GM19467 (cell line): ENCODE measurements around the gene TAX1BP1.

ENCODE experiments used
- ATAC-seq: cut with Tn5 transposase; IDR thresholded peaks from one replicate; pipeline ENCODE4 v1.9.1; 2021; ENCODE audit warnings: mild to moderate bottlenecking, moderate library complexity; ENCODE audit not compliant: unreplicated experiment

Gene TAX1BP1

DNA sequence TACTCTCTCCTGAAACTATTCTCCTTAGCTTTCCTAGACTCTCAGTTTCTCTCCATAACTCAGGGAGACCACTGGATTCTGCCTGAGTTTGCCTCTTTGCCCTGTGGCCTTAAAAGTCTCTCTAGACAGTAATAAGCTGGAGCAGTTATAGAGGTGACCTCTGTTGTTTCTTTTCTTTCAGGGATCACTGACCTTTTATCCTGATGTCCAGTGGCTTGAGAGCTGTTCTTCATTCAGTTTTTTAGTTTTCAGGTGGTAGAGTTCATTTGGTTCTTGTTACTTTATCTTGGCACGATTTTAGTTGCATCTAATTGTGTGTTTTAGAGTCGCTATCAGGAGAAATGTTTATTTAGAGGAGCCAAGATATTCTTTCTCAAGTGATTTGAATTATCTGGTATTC, 37.7 kb downstream of the TAX1BP1 start:
- ATAC-seq, result no peak

DNA sequence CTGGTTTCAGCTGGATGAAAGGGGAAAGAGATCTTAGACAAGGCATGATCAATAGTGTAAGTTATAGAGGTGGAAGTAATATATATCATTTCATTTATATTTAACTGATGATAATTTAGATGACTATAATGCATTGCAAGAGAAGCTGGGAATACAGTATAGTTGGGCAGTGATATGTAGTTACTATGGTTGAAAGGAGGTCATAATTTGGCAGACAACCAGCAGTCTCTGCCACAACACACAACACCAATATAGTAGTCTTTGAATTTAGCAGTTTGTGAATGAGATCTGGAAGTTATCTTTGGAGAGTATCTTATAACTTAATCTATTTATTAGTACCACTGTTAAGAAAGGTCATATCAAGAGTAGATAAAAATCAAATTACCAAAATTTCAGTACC, 39.9 kb downstream of the TAX1BP1 start:
- ATAC-seq, result no peak

DNA sequence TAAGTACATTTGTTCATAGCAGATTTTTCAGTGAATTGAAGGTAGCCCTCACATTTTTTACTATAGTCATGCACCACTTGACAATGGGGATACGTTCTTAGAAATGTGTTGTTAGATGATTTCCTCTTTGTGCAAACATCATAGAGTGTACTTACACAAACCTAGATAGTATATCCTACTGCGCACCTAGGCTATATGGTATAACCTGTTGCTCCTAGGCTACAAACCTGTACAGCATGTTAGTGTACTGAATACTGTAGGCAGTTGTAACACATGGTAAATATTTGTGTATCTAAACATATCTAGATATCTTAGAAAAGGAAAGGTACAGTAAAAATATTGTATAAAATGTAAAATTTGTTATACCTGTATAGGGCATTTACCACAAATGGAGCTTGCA, 41.2 kb downstream of the TAX1BP1 start:
- ATAC-seq, result no peak

DNA sequence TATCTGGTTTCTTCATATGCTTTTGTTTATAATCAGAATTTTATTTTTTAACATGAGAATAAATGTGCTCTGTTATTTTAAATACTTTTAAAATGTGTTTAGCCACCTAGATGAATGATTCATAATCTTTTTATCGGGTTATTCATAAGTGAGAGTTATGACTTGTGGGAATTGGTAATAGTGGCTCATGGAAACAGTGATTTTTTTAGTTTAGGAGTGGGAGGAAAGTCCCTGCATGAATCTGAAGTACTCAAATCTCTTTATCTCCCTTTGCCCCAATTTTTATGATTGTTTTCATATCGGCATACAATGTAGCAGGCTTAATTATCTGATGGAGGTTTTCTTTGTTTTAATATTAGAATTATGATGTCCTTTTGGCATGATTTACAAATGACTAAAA, 42.9 kb downstream of the TAX1BP1 start:
- no peak for ATAC-seq

DNA sequence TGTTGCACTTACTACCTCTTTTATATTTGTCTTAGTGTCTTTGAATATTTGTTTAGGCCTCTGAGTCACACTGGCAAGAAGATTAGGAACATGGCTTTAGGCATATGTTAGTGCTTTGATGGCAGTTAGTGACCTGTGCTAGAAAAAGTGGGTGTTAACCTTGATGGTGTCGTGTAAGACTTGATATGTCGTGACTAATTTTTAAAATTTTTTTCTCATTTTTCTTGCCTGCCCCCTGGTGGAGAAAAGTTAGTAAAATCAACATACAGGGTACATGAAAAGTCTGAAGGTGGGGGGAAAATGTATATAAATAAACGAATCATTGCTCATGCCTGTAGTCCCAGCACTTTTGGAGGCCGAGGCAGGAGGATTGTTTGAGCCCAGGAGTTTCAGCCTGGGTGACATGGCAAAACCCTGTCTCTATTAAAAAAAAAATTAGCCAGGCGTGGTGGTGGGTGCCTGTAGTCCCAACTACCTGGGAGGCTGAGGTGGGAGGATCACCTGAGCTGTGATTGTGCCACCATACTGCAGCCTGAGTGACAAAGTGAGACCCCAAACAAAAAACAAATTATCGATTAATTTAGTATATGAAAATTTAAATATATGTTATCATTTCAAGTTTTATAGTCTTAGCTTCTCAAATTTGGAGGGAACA, 44.6 kb downstream of the TAX1BP1 start:
- no peak for ATAC-seq

DNA sequence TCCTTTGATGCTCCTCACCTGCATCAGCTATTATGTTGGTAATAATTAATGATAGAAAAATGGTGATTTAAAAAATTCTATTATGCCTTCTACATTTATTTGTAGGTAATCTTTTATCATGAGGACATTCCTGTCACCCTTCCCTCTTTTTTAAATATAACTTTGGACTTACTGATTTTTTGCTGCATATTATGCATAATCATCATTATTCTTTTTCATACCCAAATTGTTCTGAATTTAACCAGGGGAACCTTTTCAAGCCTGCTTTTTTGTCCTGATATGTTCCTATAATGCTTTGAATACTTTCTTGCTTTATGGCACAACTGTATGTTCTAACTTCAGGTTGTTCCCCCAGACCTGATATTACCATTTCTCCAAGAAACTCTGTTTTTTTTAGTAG, 48.5 kb downstream of the TAX1BP1 start:
- ATAC-seq, result no peak

DNA sequence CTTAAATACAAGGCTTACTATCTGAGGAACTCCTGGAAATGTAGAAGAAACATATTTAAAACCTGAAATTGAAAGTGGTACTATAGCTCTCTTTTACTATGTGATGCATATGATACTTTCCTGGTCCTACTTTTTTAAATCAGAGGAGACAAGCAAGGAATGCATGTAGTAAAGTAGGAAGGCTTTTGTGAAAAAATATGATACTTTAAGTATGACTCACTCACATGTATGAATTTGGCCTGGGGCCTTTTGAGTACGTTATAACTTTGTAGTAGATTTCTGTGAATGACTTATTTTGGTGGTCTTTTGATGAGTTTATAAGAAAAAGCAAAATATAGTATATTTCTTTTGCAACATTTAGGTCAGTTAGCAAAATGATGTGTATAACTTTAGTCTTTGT, 53.8 kb downstream of the TAX1BP1 start:
- no peak for ATAC-seq

DNA sequence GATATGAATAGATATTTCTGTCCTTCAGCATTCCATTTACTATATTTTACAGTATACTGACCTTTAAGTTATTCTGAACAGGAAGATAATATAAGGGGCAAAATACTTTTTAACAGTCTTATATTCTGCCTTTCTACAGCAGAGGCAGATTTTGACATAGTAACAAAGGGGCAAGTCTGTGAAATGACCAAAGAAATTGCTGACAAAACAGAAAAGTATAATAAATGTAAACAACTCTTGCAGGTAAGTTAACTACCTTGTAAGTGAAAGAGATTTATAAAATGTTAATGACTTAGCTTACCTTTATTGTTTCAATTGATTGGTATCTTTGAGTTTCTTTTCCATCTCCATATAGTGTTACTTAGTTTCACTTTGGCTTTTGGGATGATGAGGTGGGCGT, 56.0 kb downstream of the TAX1BP1 start:
- ATAC-seq, result no peak

DNA sequence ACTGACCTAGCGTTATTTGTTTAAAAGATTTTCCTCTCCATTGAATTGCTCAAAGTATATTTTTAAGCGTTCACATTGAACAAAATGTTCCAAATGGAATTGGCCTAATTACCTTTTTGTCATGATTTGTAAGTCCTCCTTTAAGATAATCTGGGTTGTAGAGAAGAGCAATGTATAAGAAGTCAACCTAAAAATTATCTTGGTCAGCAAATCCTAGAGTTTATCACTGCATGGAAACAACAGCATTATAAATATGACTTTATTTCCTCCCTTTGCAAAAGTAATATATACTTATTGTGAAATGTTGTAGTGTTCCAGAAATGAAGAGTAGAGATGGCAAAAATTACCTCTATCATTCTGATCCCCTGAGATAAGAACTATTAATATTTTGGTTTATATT, 59.2 kb downstream of the TAX1BP1 start:
- ATAC-seq, result no peak

DNA sequence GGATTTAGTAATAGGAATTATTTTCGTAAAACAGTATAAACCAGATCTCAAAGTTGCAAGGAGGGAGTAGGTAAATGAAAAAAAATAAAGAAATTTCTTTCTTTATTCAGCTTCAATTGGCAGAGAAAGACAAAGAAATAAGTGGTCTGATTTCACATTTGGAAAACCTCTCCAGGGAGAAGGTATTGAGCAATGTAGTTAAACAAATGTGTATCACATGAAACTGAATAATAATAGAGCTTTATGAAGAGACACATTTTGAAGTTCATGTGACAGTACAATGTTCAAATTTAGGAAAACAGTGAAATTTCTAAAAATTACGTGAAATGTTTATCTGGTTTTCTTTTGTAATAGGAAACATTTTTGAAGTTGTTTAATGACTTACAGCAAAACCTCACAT, 63.0 kb downstream of the TAX1BP1 start:
- ATAC-seq, result no peak

DNA sequence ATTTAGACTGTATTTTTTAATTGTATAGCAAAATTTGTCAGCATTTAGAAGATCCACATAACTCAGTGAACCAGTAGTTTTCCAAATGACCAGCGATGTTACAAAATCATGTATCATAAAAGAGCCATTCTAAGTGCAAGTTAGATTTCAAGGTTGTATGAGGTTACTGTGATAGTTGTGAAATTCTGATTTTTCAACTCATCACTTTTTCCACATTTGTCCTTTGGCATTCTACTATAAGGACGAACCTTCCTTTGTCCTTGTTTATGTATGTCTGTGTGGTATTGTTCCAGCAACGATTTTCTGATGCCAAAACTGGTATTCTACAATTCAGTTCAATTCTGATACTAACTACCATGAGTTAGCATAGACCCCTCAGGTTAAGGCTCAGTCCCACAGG, 64.2 kb downstream of the TAX1BP1 start:
- ATAC-seq, result no peak

DNA sequence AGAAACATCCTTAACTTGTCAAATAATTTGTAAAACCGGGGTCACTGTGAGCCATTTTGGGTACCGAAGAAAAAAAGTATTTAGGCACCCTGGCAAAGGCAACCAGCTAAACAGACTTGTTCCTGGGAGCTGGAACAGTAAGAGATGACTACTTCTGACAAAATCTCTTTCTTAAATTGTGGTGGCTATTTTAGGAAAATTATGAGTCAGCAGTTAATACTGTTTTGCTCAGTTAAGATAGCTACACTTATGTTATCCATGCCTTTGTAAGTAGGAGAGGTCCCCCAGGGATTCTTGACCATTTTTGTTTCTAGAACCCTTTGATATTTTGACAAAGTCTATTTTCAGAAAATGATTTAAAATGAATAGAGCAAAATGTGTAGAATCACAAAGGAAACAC, 68.7 kb downstream of the TAX1BP1 start:
- no peak for ATAC-seq

DNA sequence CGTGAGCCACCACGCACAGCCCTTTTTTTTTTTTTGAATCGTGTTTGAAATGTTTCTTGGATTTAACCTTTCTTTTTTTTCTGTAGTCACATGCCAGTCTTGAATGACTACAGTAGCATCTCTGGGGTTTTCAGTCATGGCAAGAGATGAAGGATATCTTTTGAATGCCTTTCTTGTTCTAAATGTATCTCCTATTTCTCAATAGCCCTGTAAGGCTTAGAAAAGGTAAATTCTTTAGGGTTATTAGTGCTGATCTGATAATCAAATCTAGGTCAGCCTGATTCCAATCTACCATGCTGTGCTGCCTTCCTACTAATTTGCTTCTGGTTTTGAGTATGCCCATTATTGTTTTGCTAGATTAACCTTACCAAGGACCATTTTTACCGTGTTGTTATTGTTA, 70.2 kb downstream of the TAX1BP1 start:
- ATAC-seq, result no peak

DNA sequence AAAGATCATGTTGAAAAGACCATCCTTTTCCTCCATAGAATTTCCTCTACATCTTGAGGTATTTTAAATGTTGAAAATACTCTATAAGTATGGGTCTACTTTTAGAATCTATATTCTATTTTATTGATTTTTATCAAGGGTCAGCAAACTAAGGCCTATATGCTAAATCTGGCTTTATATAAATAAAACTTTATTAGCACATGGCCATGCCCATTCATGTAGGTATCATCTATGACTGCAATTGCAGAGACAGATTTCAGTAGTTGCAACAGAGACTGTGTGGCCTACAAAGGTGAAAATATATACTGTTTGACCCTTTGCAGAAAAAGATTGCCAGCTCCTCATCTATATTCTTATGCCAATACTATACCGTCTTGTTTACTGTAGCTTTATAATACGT, 72.7 kb downstream of the TAX1BP1 start:
- no peak for ATAC-seq

DNA sequence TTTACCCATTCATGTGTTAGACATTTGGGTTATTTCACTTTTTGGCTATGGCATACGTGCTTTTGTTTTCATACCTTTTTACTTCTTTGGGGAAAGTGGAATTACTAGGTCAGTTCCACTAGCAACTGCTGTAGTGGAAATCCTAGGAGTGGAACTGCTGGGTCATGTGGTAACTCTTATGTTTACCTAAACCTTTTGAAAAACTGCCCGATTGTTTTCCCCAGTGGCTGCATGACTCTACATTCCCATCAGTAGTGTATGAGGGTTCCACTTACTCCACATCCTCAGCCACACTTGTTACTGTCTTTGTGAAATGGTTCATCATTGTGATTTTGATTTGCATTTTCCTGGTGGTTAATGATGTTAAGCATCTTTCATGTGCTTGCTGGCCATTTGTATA, 82.3 kb downstream of the TAX1BP1 start:
- no peak for ATAC-seq

DNA sequence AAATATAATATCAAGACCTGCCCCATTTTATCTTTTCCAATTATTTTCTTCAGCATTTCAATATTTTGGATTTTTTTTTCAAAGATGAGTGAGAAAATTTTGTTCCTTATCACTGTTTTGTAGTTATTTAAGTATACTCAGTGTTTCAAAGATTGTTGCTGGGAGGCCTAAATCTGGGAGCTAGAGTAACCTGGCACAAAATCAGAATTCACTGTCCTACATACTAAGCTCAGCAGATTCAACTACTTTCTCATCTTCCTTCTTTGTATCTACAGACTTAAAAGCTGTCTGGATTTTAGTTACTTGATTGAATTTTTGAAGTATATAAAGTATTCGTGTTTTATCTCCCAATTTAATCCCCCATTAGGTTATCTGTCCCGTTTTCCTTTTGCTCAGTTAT, 85.9 kb downstream of the TAX1BP1 start:
- ATAC-seq, result no peak

DNA sequence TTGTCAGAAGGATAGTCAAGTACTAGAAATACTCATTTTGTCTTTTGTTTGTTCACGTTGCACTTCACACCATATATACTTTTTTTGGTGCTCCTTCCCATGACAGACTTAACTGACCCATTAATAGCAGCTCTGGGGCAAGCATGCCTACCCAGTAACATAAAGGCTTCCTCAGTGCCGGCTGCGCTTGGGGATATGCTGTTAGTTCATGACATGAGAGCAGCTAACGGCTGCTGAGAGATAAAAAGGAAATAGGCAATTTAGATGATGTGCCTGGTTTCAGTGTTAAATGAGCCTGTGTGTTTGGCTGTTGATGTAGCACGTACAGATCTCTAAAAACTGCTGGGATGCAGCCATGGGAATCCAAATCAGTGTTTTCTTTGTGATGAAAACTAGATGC, 86.4 kb downstream of the TAX1BP1 start:
- no peak for ATAC-seq

DNA sequence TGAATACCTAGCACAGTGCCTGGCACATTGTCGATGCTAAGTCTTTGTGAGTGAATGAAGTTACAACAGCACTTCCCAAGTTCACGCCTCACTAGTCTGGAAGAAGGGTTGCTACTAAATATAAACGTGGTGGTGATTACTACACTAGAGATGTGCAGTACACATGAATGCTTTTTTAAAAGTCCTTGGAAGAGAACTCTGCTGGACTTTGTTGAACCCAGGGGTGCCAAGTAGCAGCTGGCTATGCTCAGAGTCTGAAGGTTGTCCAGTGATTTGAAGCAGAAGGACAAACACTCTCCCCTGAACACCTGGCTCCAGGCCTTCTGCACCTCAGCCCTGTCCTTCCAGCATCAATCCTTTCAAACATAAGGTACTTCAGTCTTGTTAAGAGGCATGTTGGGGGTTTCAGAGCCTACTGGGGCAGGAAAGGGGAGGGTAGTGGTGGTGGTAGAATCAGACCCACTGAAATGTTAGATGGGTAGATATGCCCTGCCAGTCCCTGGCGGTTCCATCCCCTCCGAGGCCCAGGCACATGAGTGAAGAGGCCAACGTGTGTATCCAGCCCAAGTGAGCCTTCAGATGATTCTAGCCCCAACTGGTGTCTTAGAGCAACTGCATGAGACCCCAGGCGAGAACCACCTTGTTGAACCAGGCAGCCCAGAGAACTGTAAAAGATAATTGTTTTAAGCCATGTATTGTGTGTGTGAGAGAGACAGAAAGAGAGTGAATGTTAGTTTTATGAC, 94.4 kb downstream of the TAX1BP1 start:
- no peak for ATAC-seq

DNA sequence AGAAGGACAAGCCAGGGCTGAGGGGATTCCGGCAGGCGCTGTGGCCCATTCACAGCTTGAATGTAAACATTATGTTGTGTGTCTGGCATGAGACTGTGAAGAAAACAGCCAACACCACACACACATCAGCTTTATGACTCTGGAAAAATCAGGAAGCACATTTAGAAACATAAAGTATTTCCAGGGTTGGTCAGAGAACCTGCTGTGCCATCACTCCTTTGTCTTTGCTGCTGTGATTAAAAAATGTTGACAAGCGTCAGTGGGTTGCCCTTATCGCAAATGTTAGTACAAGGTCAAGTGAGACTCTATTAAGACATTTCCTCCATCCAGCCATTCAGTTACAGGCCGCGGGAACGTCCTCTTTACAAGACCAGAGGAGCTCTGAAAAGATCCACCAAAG, 95.4 kb downstream of the TAX1BP1 start:
- no peak for ATAC-seq

DNA sequence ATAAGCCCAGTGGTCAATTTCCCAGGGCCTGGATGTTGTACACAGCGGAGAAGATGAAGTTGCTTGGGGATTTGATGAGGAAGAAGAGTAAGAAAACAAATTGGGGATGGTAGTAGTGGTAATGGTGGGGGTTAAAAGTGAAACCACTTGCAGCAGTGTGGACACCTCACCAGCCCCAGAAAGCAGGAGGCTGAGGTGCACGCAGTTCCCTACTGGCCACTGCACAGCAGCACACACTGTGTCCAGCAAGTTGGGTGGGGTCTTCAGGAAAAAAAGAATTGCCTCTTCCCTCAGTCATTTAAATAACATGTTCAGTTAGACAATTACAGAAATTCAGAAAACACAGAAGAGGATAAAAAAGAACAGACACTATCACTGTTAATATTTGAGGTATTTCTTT, 96.6 kb downstream of the TAX1BP1 start:
- ATAC-seq, result no peak

DNA sequence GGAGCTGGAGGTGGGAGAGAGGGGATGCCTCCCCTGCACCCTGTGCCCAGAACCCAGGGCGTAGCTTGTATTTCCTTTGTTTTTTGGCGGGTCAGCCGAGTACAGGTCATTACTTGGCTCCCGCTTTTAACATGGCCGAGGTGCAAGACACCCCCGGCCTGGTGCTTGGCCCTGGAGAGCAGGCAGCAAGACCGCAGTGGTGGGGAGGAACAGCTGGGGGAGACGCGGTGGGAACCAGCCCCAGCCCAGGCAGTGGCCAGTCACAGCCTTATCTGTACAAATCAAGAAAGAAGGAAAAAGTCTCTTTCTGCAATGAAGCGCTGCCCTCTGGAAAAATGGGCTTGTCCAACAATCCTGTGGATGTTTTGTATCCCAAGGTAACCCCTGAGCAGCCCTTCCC, 99.1 kb downstream of the TAX1BP1 start:
- ATAC-seq, result no peak

DNA sequence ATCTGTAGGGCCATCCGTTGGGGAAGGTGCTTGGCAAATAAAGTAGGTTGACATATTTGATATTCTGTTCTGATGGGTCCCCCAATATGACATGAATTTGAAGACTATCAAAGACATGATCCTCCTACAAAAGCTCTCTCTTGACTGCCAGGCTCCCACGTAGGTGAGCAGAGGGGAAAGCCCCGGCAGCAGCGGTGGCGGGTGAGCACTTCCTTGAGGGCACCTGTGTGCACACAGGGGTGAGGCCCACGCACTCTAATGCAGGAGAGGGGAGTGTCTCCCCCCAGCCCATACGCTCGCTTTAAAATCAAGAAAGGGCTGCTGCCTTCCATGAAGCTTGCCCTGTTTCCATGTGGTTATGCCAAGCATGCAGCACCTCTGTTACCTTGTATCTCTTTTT, 100.4 kb downstream of the TAX1BP1 start:
- no peak for ATAC-seq
